Trophoblast cell (in vitro differentiated cells and primary cell): ENCODE measurements around the gene RGS9.

Experiments
- DNase-seq, 2 donors: peaks; one replicate each; pipeline ENCODE4 v3.0.0-alpha.2; 2016
- H2AFZ ChIP-seq: 2 replicates; pipeline ENCODE4 v1.6.1; 2013; ENCODE audit warnings: low read length, moderate library complexity, mild to moderate bottlenecking; ENCODE audit not compliant: insufficient read depth, poor library complexity
- H2AK5ac ChIP-seq: 2 replicates; pipeline ENCODE4 v1.6.1; 2013; ENCODE audit warnings: mild to moderate bottlenecking, low read length
- H2BK120ac ChIP-seq: 2 replicates; pipeline ENCODE4 v1.6.1; 2013; ENCODE audit warnings: low read length, mild to moderate bottlenecking, moderate library complexity; ENCODE audit not compliant: insufficient read depth, poor library complexity
- H2BK12ac ChIP-seq: 2 replicates; pipeline ENCODE4 v1.6.1; 2013; ENCODE audit warnings: mild to moderate bottlenecking, low read length, moderate library complexity
- H2BK5ac ChIP-seq: 2 replicates; pipeline ENCODE4 v1.6.1; 2013; ENCODE audit warnings: low read length, low read depth, moderate library complexity, mild to moderate bottlenecking; ENCODE audit not compliant: poor library complexity
- H3K14ac ChIP-seq: 2 replicates; pipeline ENCODE4 v1.6.1; 2013; ENCODE audit warnings: mild to moderate bottlenecking, low read length
- H3K18ac ChIP-seq: 2 replicates; pipeline ENCODE4 v1.6.1; 2013; ENCODE audit warnings: mild to moderate bottlenecking, low read length
- H3K23ac ChIP-seq: 2 replicates; pipeline ENCODE4 v1.6.1; 2013; ENCODE audit warnings: low read length
- H3K27ac ChIP-seq: 2 replicates; pipeline ENCODE4 v1.5.1; 2013; ENCODE audit warnings: low read depth, mild to moderate bottlenecking, inconsistent platforms, low read length, moderate library complexity
- H3K27me3 ChIP-seq: 2 replicates; pipeline ENCODE4 v1.6.1; 2013; ENCODE audit warnings: inconsistent platforms, mild to moderate bottlenecking, low read length, moderate library complexity; ENCODE audit not compliant: insufficient read depth
- H3K36me3 ChIP-seq, 2 experiments: 1 replicate in 1 of 2; 2 replicates in 1 of 2; pipeline ENCODE4 v1.6.1; 2013; ENCODE audit warnings: low read length in 2 of 2, mild to moderate bottlenecking in 2 of 2, moderate library complexity in 1 of 2; ENCODE audit not compliant: insufficient read depth in 2 of 2, control insufficient read depth in 1 of 2
- H3K4ac ChIP-seq: 2 replicates; pipeline ENCODE4 v1.6.1; 2013; ENCODE audit warnings: low read depth, mild to moderate bottlenecking, low read length, moderate library complexity
- H3K4me1 ChIP-seq, 2 experiments: 1 replicate in 1 of 2; 2 replicates in 1 of 2; pipeline ENCODE4 v1.6.1; 2013; ENCODE audit warnings: low read length in 2 of 2, mild to moderate bottlenecking in 2 of 2, moderate library complexity in 1 of 2; ENCODE audit not compliant: insufficient read depth in 2 of 2, control insufficient read depth in 1 of 2
- H3K4me2 ChIP-seq: 2 replicates; pipeline ENCODE4 v1.6.1; 2013; ENCODE audit warnings: inconsistent platforms, mild to moderate bottlenecking, low read length, moderate library complexity
- H3K4me3 ChIP-seq: 2 replicates; pipeline ENCODE4 v1.5.1; 2013; ENCODE audit warnings: mild to moderate bottlenecking, low read depth, low read length, inconsistent platforms
- H3K79me1 ChIP-seq: one replicate; pipeline ENCODE4 v1.6.1; 2013; ENCODE audit warnings: low read length
- H3K79me2 ChIP-seq: 2 replicates; pipeline ENCODE4 v1.6.1; 2013; ENCODE audit warnings: low read length, mild to moderate bottlenecking; ENCODE audit not compliant: control insufficient read depth, insufficient read depth, poor library complexity
- H3K9ac ChIP-seq: 2 replicates; pipeline ENCODE4 v1.6.1; 2013; ENCODE audit warnings: mild to moderate bottlenecking, low read length
- H3K9me3 ChIP-seq: 2 replicates; pipeline ENCODE4 v1.6.1; 2013; ENCODE audit warnings: low read depth, mild to moderate bottlenecking, control low read depth, inconsistent platforms, low read length; ENCODE audit not compliant: insufficient read depth
- H4K12ac ChIP-seq: 2 replicates; pipeline ENCODE4 v1.6.1; 2013; ENCODE audit warnings: low read depth, mild to moderate bottlenecking, low read length, moderate library complexity
- H4K8ac ChIP-seq: 2 replicates; pipeline ENCODE4 v1.6.1; 2013; ENCODE audit warnings: low read depth, mild to moderate bottlenecking, low read length, moderate library complexity
- H4K91ac ChIP-seq: one replicate; pipeline ENCODE4 v1.6.1; 2013; ENCODE audit warnings: low read depth, mild to moderate bottlenecking, low read length, moderate library complexity
- WGBS: extraction: QIAGEN DNeasy Blood & Tissue Kit; methylation state at CpG from one replicate; pipeline ENCODE4 v1.1.7; 2013; ENCODE audit warnings: missing lambda C conversion rate; ENCODE audit not compliant: insufficient read length, insufficient coverage; ENCODE audit errors: extremely low coverage; 5-methylcytosine and 5-hydroxymethylcytosine counted together

Gene RGS9

DNA sequence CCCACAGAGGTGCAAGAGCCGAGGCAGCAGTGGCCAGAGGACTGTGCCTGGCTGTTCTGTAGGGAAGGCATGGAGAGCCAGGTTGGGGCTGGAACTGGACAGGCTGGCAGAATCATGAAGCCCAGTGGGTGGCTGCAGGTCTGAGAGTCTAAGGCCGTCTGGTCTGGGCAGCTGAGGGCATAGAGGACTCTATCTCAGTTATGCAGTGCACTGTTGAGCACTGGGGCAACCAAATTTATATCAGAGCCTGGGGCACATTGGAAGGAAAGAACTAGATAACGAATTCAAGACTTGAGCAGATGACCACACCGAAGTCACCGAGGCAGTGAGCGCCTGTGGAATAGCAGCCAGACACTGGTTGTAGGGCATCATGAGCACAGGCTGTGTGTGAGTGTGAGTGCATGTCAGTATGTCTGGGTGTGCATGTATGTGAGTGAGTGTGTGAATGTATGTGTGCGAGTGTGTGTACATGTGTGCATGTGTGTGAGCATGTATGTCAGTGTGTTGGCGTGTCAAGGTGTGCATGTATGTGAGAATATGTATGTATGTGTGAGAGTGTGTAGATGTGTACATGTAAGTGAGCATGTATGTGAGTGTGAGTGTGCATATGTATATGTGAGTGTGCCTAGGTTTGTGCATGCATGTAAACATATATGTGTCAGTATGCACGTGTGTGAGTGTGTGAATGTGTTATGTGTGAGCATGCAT is 37.0 kb downstream of the RGS9 start:
- Histone ChIP-seq H2BK5ac (no peak overlapping the region), H3K79me2 (no peaks in the 10 kb centered on the region), H3K4me3 (peak overlapping the region; percentile 55), H4K91ac (no peak overlapping the region), H3K4me2 (no peak overlapping the region), H2BK12ac (no peak overlapping the region), H2AK5ac (no peak overlapping the region), H4K12ac (no peak overlapping the region), H3K4me1 (no peaks in the 10 kb centered on the region), H2BK120ac (no peak overlapping the region), H3K9ac (no peak overlapping the region), H2AFZ (no peak overlapping the region), H3K36me3 (no peaks in the 10 kb centered on the region), H3K27me3 (no peaks in the 10 kb centered on the region), H3K4ac (no peak overlapping the region), H3K79me1 (no peaks in the 10 kb centered on the region), H3K23ac (peak overlapping the region; percentile 37), H3K9me3 (peaks cover 5% of the 10 kb centered on the region), H3K18ac (no peak overlapping the region), H3K14ac (no peak overlapping the region), H4K8ac (no peak overlapping the region), H3K27ac (no peak overlapping the region)
- DNase-seq, result no peak
- no CpG with 5 or more reads among the region's 9 CpGs for WGBS

- no peaks in the 10 kb centered on the region for H3K36me3 ChIP-seq
- H3K4me1 ChIP-seq, result no peaks in the 10 kb centered on the region
- H3K27ac ChIP-seq, result no peak overlapping the region
- no peak overlapping the region for H3K18ac ChIP-seq
- no peak for DNase-seq
- H2BK5ac ChIP-seq, result no peak overlapping the region
- H2BK12ac ChIP-seq, result no peak overlapping the region
- no peak overlapping the region for H3K9ac ChIP-seq
- H3K9me3 ChIP-seq, result peaks cover 5% of the 10 kb centered on the region
- no peak overlapping the region for H4K91ac ChIP-seq
- H2AFZ ChIP-seq, result no peak overlapping the region
- no peak overlapping the region for H2BK120ac ChIP-seq
- H3K4ac ChIP-seq, result no peak overlapping the region
- H3K79me1 ChIP-seq, result no peaks in the 10 kb centered on the region
- H3K79me2 ChIP-seq, result no peaks in the 10 kb centered on the region
- H3K4me2 ChIP-seq, result no peak overlapping the region
- H4K8ac ChIP-seq, result no peak overlapping the region
- H3K27me3 ChIP-seq, result no peaks in the 10 kb centered on the region
- no peak overlapping the region for H3K4me3 ChIP-seq
- H3K14ac ChIP-seq, result no peak overlapping the region
- no peak overlapping the region for H3K23ac ChIP-seq
- no peak overlapping the region for H4K12ac ChIP-seq
- WGBS, result no CpG with 5 or more reads among the region's 2 CpGs
- no peak overlapping the region for H2AK5ac ChIP-seq
Observed at GRCh38 chr17:65174974-65175373, 37.8 kb downstream of the RGS9 start.

GRCh38 chr17:65175952-65176351 is 38.8 kb downstream of the RGS9 start:
- H3K79me2 ChIP-seq, result no peaks in the 10 kb centered on the region
- DNase-seq, result no peak
- H2AK5ac ChIP-seq, result no peak overlapping the region
- H3K27me3 ChIP-seq, result no peaks in the 10 kb centered on the region
- H3K27ac ChIP-seq, result no peak overlapping the region
- H3K36me3 ChIP-seq, result no peaks in the 10 kb centered on the region
- no peak overlapping the region for H2AFZ ChIP-seq
- no peak overlapping the region for H4K91ac ChIP-seq
- H3K4me1 ChIP-seq, result no peaks in the 10 kb centered on the region
- no peak overlapping the region for H3K18ac ChIP-seq
- H3K9ac ChIP-seq, result no peak overlapping the region
- no peak overlapping the region for H3K14ac ChIP-seq
- no peak overlapping the region for H2BK12ac ChIP-seq
- H3K23ac ChIP-seq, result no peak overlapping the region
- H2BK5ac ChIP-seq, result no peak overlapping the region
- no peak overlapping the region for H4K12ac ChIP-seq
- no peak overlapping the region for H2BK120ac ChIP-seq
- no peak overlapping the region for H3K4me2 ChIP-seq
- no peak overlapping the region for H4K8ac ChIP-seq
- no peak overlapping the region for H3K4me3 ChIP-seq
- H3K4ac ChIP-seq, result no peak overlapping the region
- H3K79me1 ChIP-seq, result no peaks in the 10 kb centered on the region
- peaks cover 3% of the 10 kb centered on the region for H3K9me3 ChIP-seq

DNA sequence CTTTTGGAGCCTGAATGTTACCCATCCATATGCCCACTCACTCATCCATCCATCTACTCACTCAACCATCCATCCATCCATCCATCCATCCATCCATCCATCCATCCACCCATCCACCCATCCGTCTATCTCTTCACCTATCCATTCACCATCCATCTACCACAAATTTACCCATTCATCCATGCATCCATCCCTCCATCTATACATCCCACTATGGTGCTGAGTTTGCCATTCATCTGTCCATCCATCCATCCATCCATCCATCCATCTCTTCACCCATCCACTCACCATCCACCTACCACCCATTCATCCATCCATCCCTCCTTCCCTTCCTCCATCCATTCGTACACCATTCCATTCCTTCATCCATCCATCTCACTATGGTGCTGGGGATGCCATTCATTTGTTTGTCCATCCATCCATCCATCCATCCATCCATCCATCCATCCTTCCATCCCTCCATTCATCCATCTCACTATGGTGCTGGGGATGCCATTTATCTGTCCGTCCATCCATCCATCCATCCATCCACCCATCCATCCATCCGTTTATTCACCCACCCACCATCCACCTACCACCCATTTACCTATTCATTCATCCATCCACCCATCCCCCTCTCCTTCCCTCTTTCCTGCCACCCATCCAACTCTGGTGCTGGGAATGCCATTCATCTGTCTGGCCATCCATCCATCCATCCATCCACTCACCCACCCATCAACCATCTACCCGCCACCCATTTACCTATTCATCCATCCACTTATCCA is 39.7 kb downstream of the RGS9 start:
- no peak for DNase-seq
- H4K12ac ChIP-seq, result no peak overlapping the region
- H2BK12ac ChIP-seq, result no peak overlapping the region

More for the DNA sequence above, 39.7 kb downstream of the RGS9 start:
- Histone ChIP-seq H3K18ac (no peak overlapping the region), H3K79me2 (no peaks in the 10 kb centered on the region), H3K79me1 (no peaks in the 10 kb centered on the region), H3K4ac (no peak overlapping the region), H4K8ac (no peak overlapping the region), H3K9ac (no peak overlapping the region), H3K36me3 (no peaks in the 10 kb centered on the region), H3K9me3 (peaks cover 3% of the 10 kb centered on the region), H2AFZ (no peak overlapping the region), H3K27me3 (no peaks in the 10 kb centered on the region), H3K27ac (no peak overlapping the region), H4K91ac (no peak overlapping the region), H2AK5ac (no peak overlapping the region), H3K4me1 (no peaks in the 10 kb centered on the region), H3K14ac (no peak overlapping the region), H2BK5ac (no peak overlapping the region), H2BK120ac (no peak overlapping the region), H3K4me3 (no peak overlapping the region), H3K23ac (no peak overlapping the region), H3K4me2 (no peak overlapping the region)
- WGBS, result 100% methylated on average over 4 of the region's 5 CpGs
